Activated CD4-positive, alpha-beta T cell treated with anti-CD3 and anti-CD28 coated beads, Interleukin-2, amount 10 ng/mL, durations not matched to agents 7 days and 5 days (primary cell): Measurements from ENCODE around the gene PLEKHA7. TPM values are rescaled to one million over a fixed set of nuclear protein-coding genes. Genes with fewer than 3 reads are reported as not detected.

ENCODE experiments used
- CTCF ChIA-PET: fragments of 350-600 bp; sonication (Branson Sonifier 250); formaldehyde crosslinking; loops from one replicate; lab custom pipeline; 2021; ENCODE audit warnings: antibody characterized with exemption; lab: Charles Lee
- POLR2A ChIA-PET: fragments of 350-600 bp; sonication (Branson Sonifier 250); formaldehyde crosslinking; loops from one replicate; lab custom pipeline; 2021; ENCODE audit warnings: antibody characterized with exemption; lab: Charles Lee
- DNase-seq: peaks from one replicate; pipeline ENCODE4 v3.0.0-alpha.2; 2020
- H3K27ac Mint-ChIP-seq: one replicate; pipeline ENCODE4 v1.8.0; 2021; ENCODE audit warnings: mild to moderate bottlenecking, moderate library complexity, mixed read lengths
- H3K27me3 Mint-ChIP-seq: one replicate; pipeline ENCODE4 v1.8.0; 2021; ENCODE audit warnings: mixed read lengths
- H3K36me3 Mint-ChIP-seq: one replicate; pipeline ENCODE4 v1.8.0; 2021; ENCODE audit warnings: low read depth, mixed read lengths
- H3K4me1 Mint-ChIP-seq: one replicate; pipeline ENCODE4 v1.8.0; 2021; ENCODE audit warnings: mixed read lengths
- H3K4me3 Mint-ChIP-seq: one replicate; pipeline ENCODE4 v1.8.0; 2021; ENCODE audit warnings: mild to moderate bottlenecking, moderate library complexity, mixed read lengths
- H3K9me3 Mint-ChIP-seq: one replicate; pipeline ENCODE4 v1.8.0; 2021; ENCODE audit warnings: mixed read lengths
- total RNA-seq, 2 experiments: library from RNA; stranded (reverse); gene quantifications; one replicate each; pipeline ENCODE4 v1.2.3, GENCODE V29; 2021

The PLEKHA7 gene
- total RNA-seq, 2 experiments from 2014 or later: 3.4 to 3.5 TPM

DNA sequence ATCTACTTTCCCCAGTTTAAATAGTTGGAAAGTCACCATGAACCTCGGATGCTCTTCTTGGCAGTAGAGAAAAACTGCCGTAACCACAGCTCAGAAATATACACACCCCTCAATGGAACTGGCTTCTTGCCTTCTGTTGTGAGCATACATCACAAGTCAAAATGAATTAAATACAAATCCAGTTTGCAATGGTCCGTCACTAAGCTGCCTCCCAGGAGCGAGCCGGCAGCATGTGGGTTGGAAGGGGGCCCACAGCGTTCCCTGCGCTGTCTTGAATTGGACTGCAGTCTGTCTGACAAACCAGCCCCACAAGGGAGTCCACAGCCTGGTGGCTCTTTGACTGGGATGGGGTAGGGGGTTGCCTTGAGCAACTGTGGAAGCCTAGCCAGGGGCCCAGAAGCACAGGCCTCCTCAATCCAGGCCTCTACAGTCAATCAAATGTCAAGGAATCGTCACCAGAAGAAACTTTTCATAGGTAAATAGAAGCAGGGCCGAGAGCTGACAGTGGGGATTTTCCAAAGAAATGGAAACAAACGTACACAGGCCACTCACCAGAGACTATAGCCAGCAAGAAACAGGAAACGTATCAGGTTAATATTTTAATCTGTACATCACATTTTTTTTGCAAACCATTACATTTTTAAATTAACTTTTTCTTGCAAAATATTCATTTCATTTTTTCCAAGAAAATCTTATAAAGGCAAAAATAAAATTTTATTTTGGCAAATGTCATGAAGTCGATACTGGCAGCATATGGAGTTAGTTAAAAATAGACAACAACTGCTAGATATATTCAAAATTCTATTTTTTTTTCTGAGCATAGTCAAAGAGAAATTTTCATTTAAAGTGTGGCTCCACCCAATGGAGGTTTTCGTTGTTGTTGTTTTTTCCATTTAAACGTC lies 237.3 kb downstream of the PLEKHA7 start:
- Mint-ChIP-seq H3K27ac (no peak overlapping the region), H3K9me3 (no peaks in the 10 kb centered on the region), H3K4me1 (peaks cover 6% of the 10 kb centered on the region), H3K27me3 (peaks cover 2% of the 10 kb centered on the region), H3K36me3 (no peaks in the 10 kb centered on the region), H3K4me3 (no peak overlapping the region)
- POLR2A ChIA-PET: interaction anchor here (0.7 kb wide), 1 partner anchor 852 kb away, joined by 3 read pairs; no protein-coding TSS in a partner anchor
- CTCF ChIA-PET: no interaction called here
- no peak for DNase-seq

GRCh38 chr11:16775614-16776283 lies 238.5 kb downstream of the PLEKHA7 start:
- H3K4me1 Mint-ChIP-seq: peaks cover 6% of the 10 kb centered on the region
- ChIA-PET CTCF (no interaction called here), POLR2A (no interaction called here)
- no peaks in the 10 kb centered on the region for H3K36me3 Mint-ChIP-seq
- no peaks in the 10 kb centered on the region for H3K9me3 Mint-ChIP-seq
- H3K27ac Mint-ChIP-seq: no peak overlapping the region
- H3K4me3 Mint-ChIP-seq: no peak overlapping the region
- peaks cover 2% of the 10 kb centered on the region for H3K27me3 Mint-ChIP-seq
- no peak for DNase-seq

- no peaks in the 10 kb centered on the region for H3K9me3 Mint-ChIP-seq
- H3K36me3 Mint-ChIP-seq: no peaks in the 10 kb centered on the region
- no peak overlapping the region for H3K27ac Mint-ChIP-seq
- no peak overlapping the region for H3K4me3 Mint-ChIP-seq
- peaks cover 6% of the 10 kb centered on the region for H3K4me1 Mint-ChIP-seq
- ChIA-PET POLR2A (no interaction called here), CTCF (no interaction called here)
- H3K27me3 Mint-ChIP-seq: peaks cover 2% of the 10 kb centered on the region
- DNase-seq: no peak
These were observed 239.1 kb downstream of the PLEKHA7 start for GRCh38 chr11:16774936-16775613.

GRCh38 chr11:16773981-16774935 lies 240.0 kb downstream of the PLEKHA7 start:
- peaks cover 3% of the 10 kb centered on the region for H3K4me1 Mint-ChIP-seq
- POLR2A ChIA-PET: no interaction called here
- no peaks in the 10 kb centered on the region for H3K36me3 Mint-ChIP-seq
- H3K9me3 Mint-ChIP-seq: no peaks in the 10 kb centered on the region
- no peak overlapping the region for H3K4me3 Mint-ChIP-seq
- H3K27ac Mint-ChIP-seq: no peak overlapping the region
- H3K27me3 Mint-ChIP-seq: peaks cover 2% of the 10 kb centered on the region
- CTCF ChIA-PET: interaction anchor here (0.7 to 1.2 kb wide), 3 partner anchors 14 to 25 kb away, joined by 3 to 4 read pairs (median 3); no protein-coding TSS in a partner anchor
- DNase-seq: no peak

GRCh38 chr11:16772141-16772512 lies 242.1 kb downstream of the PLEKHA7 start:
- Mint-ChIP-seq H3K4me1 (no peaks in the 10 kb centered on the region), H3K4me3 (no peak overlapping the region), H3K27ac (no peak overlapping the region), H3K9me3 (no peaks in the 10 kb centered on the region), H3K36me3 (no peaks in the 10 kb centered on the region), H3K27me3 (peaks cover 2% of the 10 kb centered on the region)
- POLR2A ChIA-PET: no interaction called here
- CTCF ChIA-PET: interaction anchor here (0.8 to 1.1 kb wide), 2 partner anchors 12 to 291 kb away, joined by 3 to 4 read pairs; no protein-coding TSS in a partner anchor
- DNase-seq: no peak

GRCh38 chr11:16771350-16772140 lies 242.7 kb downstream of the PLEKHA7 start:
- no peak overlapping the region for H3K4me3 Mint-ChIP-seq
- H3K9me3 Mint-ChIP-seq: no peaks in the 10 kb centered on the region
- H3K27ac Mint-ChIP-seq: no peak overlapping the region
- no peaks in the 10 kb centered on the region for H3K36me3 Mint-ChIP-seq
- peaks cover 2% of the 10 kb centered on the region for H3K27me3 Mint-ChIP-seq
- POLR2A ChIA-PET: no interaction called here
- no peak for DNase-seq
- no peaks in the 10 kb centered on the region for H3K4me1 Mint-ChIP-seq
- CTCF ChIA-PET: interaction anchor here (0.8 kb wide), 1 partner anchor 13 kb away, joined by 4 read pairs; no protein-coding TSS in a partner anchor

- Mint-ChIP-seq H3K9me3 (no peaks in the 10 kb centered on the region), H3K4me1 (no peaks in the 10 kb centered on the region), H3K36me3 (no peaks in the 10 kb centered on the region), H3K4me3 (no peak overlapping the region), H3K27me3 (peaks cover 2% of the 10 kb centered on the region), H3K27ac (no peak overlapping the region)
- DNase-seq: no peak
- CTCF ChIA-PET: interaction anchor here (0.5 to 0.6 kb wide), 2 partner anchors 14 to 364 kb away, joined by 3 read pairs; no protein-coding TSS in a partner anchor
- POLR2A ChIA-PET: no interaction called here
These were observed 244.2 kb downstream of the PLEKHA7 start for GRCh38 chr11:16770016-16770415.

- DNase-seq: no peak
- ChIA-PET CTCF (interaction anchor here (0.6 to 1.5 kb wide), 2 partner anchors 14 to 24 kb away, joined by 3 read pairs; no protein-coding TSS in a partner anchor), POLR2A (no interaction called here)
- no peak overlapping the region for H3K27ac Mint-ChIP-seq
- H3K27me3 Mint-ChIP-seq: no peaks in the 10 kb centered on the region
- no peaks in the 10 kb centered on the region for H3K9me3 Mint-ChIP-seq
- no peaks in the 10 kb centered on the region for H3K36me3 Mint-ChIP-seq
- H3K4me3 Mint-ChIP-seq: no peak overlapping the region
- H3K4me1 Mint-ChIP-seq: no peaks in the 10 kb centered on the region
These were observed 244.8 kb downstream of the PLEKHA7 start for GRCh38 chr11:16769386-16769785.

- Mint-ChIP-seq H3K9me3 (no peaks in the 10 kb centered on the region), H3K4me1 (no peaks in the 10 kb centered on the region), H3K4me3 (no peak overlapping the region), H3K27me3 (no peaks in the 10 kb centered on the region), H3K27ac (no peak overlapping the region), H3K36me3 (no peaks in the 10 kb centered on the region)
- CTCF ChIA-PET: interaction anchor here (1.5 kb wide), 1 partner anchor 13 kb away, joined by 3 read pairs; no protein-coding TSS in a partner anchor
- POLR2A ChIA-PET: no interaction called here
- no peak for DNase-seq
These were observed 246.3 kb downstream of the PLEKHA7 start for GRCh38 chr11:16767957-16768356.

DNA sequence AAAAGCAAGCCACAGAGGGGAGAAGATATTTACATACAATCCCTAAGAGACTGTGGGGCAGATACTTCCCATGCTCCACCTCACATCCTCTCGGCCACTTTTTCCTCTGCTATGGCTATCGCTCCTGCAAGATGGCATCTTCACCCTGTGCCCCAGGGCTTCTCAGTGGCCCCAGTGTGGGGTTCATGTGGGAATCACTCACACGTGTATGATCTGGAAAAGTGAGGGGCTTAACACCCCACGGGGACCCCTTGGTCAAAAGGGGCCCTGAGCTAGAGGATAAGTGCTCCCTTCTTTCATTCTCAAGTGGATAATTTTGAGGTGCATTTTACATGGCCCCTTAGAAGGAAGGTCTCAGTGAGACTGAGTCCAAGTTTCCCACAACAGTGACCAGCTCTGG lies 247.1 kb downstream of the PLEKHA7 start:
- no peaks in the 10 kb centered on the region for H3K4me1 Mint-ChIP-seq
- no peak overlapping the region for H3K4me3 Mint-ChIP-seq
- H3K9me3 Mint-ChIP-seq: no peaks in the 10 kb centered on the region
- no peak overlapping the region for H3K27ac Mint-ChIP-seq
- CTCF ChIA-PET: interaction anchor here (0.6 kb wide), 1 partner anchor 604 kb away, joined by 3 read pairs; no protein-coding TSS in a partner anchor
- no peaks in the 10 kb centered on the region for H3K36me3 Mint-ChIP-seq
- no peaks in the 10 kb centered on the region for H3K27me3 Mint-ChIP-seq
- POLR2A ChIA-PET: no interaction called here
- DNase-seq: no peak

DNA sequence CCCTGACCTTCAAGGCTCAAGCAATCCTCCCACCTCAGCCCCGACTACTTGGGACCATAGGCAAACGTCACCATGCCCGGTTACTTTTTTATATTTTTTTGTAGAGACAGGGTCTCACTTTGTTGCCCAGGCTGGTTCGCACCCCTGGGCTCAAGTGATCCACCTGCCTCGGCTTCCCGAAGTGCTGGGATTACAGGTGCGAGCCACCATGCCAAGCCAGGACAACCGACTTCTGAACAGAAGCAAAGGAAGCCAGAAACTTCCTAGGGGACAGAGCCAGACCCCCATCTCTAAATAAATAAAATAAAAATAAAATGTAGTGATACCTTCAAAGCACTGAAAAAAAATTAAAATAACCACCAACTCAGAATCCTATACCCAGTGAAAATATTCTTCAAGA lies 249.3 kb downstream of the PLEKHA7 start:
- ChIA-PET CTCF (interaction anchor here (0.9 kb wide), 1 partner anchor 19 kb away, joined by 3 read pairs; no protein-coding TSS in a partner anchor), POLR2A (no interaction called here)
- Mint-ChIP-seq H3K4me3 (no peak overlapping the region), H3K9me3 (no peaks in the 10 kb centered on the region), H3K36me3 (no peaks in the 10 kb centered on the region), H3K4me1 (peaks cover 2% of the 10 kb centered on the region), H3K27ac (no peak overlapping the region), H3K27me3 (no peaks in the 10 kb centered on the region)
- no peak for DNase-seq
